HepG2 (cell line): ENCODE data around the gene RAB5B. TPM values are rescaled to one million over a fixed set of nuclear protein-coding genes. Genes with fewer than 3 reads are reported as not detected.

Source experiments
- ATAC-seq: fragments of 200-7000 bp; cut with Tn5 transposase; 3 replicates; pipeline ENCODE4 v1.9.1; 2020; ENCODE audit warnings: mild to moderate bottlenecking, moderate library complexity
- BruUV-seq: library from RNA; stranded (reverse); fragments of 400-500 nt; replicated peaks from 2 replicates; lab custom pipeline; 2021; lab: Mats Ljungman, UMichigan
- CTCF ChIA-PET: fragments of 300-600 bp; formaldehyde crosslinking; extraction: SDS; loops from one replicate; lab custom pipeline; 2021; ENCODE audit warnings: low total read pairs, inconsistent platforms, low intra/inter-chr PET ratio; lab: Yijun Ruan, JAX
- POLR2A ChIA-PET: fragments of 350-600 bp; sonication (Branson Sonifier 250); formaldehyde crosslinking; loops from one replicate; lab custom pipeline; 2020; ENCODE audit warnings: antibody characterized with exemption, inconsistent platforms; lab: Yijun Ruan, JAX
- DNase-seq: peaks from one replicate; pipeline ENCODE4 v3.0.0-alpha.2; 2015; ENCODE audit warnings: low spot score
- FAIRE-seq: peaks from 3 replicates; lab custom pipeline; 2011; peaks lifted over from hg19 to GRCh38; lab: Jason Lieb, UNC
- H2AFZ ChIP-seq: one replicate; pipeline ENCODE4 v1.6.1; 2011; ENCODE audit warnings: low read length, inconsistent platforms
- H3K27ac ChIP-seq: fragments of 300-600 bp; 3 replicates; pipeline ENCODE4 v1.8.0; 2011; ENCODE audit warnings: mixed run types, mild to moderate bottlenecking, mixed read lengths, low read length, inconsistent platforms; ENCODE audit not compliant: insufficient read depth; ENCODE audit errors: extremely low read length
- H3K27me3 ChIP-seq, 2 experiments: fragments of 200-600 bp in 1 of 2; 2 replicates in 1 of 2; 3 replicates in 1 of 2; pipeline versions ENCODE4 v1.6.0 to v1.8.0; 2011; ENCODE audit warnings: low read length in 2 of 2, mild to moderate bottlenecking in 2 of 2, moderate library complexity in 2 of 2, inconsistent platforms in 1 of 2; ENCODE audit not compliant: insufficient read depth in 2 of 2, control insufficient read depth in 1 of 2
- H3K36me3 ChIP-seq, 2 experiments: fragments of 200-600 bp in 1 of 2; replicated peaks in 1 of 2; 2 replicates in 1 of 2; 3 replicates in 1 of 2; pipeline versions ENCODE4 v1.5.1 to v1.8.0; 2011; ENCODE audit warnings: low read length in 2 of 2, inconsistent platforms in 1 of 2; ENCODE audit not compliant: insufficient read depth in 2 of 2, control insufficient read depth in 1 of 2
- H3K4me1 ChIP-seq: 2 replicates; pipeline ENCODE4 v1.5.1; 2012; ENCODE audit warnings: low read length, inconsistent platforms; ENCODE audit not compliant: insufficient read depth
- H3K4me2 ChIP-seq: 2 replicates; pipeline ENCODE4 v1.6.0; 2011; ENCODE audit warnings: low read depth, low read length, inconsistent platforms
- H3K4me3 ChIP-seq, 3 experiments: fragments of 200-600 bp in 1 of 3; sonication (generic), shearing (Covaris generic) in 1 of 3; replicated peaks in 1 of 3; 2 replicates each; pipeline ENCODE4 v1.5.1; 2011 to 2016; ENCODE audit warnings: low read length in 3 of 3, inconsistent platforms in 2 of 3, low read depth in 2 of 3, mild to moderate bottlenecking in 2 of 3, control low read depth in 1 of 3, mixed read lengths in 1 of 3; ENCODE audit not compliant: insufficient read depth in 1 of 3
- H3K79me2 ChIP-seq: one replicate; pipeline ENCODE4 v1.6.1; 2011; ENCODE audit warnings: low read length, inconsistent platforms; ENCODE audit not compliant: insufficient read depth
- H3K9ac ChIP-seq: 2 replicates; pipeline ENCODE4 v1.6.0; 2011; ENCODE audit warnings: mild to moderate bottlenecking, low read depth, low read length, inconsistent platforms; ENCODE audit not compliant: insufficient read depth
- H3K9me3 ChIP-seq: 2 replicates; pipeline ENCODE4 v1.5.1; 2012; ENCODE audit warnings: mild to moderate bottlenecking, low read length
- H4K20me1 ChIP-seq: 2 replicates; pipeline ENCODE4 v1.6.0; 2011; ENCODE audit warnings: inconsistent platforms, mild to moderate bottlenecking, low read length, moderate library complexity; ENCODE audit not compliant: insufficient read depth
- ELF1 ChIP-seq: sonication (generic); formaldehyde crosslinking; IDR thresholded peaks from 2 replicates; pipeline ENCODE4 v1.4.0; 2020; ENCODE audit warnings: missing genetic modification reagents
- EP300 ChIP-seq, 3 experiments: sonication (generic) in 1 of 3; formaldehyde crosslinking in 1 of 3; IDR thresholded peaks; 2 replicates each; pipeline versions ENCODE4 v1.5.1 to v1.6.1; 2011 to 2020; ENCODE audit warnings: low read depth in 2 of 3, low read length in 2 of 3, borderline replicate concordance in 1 of 3, improper control_type of control experiment in 1 of 3, mild to moderate bottlenecking in 1 of 3, missing genetic modification reagents in 1 of 3, moderate library complexity in 1 of 3
- IRX3 ChIP-seq: sonication (generic); formaldehyde crosslinking; IDR thresholded peaks from 2 replicates; pipeline ENCODE4 v1.8.1; 2023; ENCODE audit warnings: mild to moderate bottlenecking, low read depth, missing genetic modification reagents, borderline replicate concordance
- KDM2A ChIP-seq: sonication (generic); formaldehyde crosslinking; IDR thresholded peaks from 2 replicates; pipeline ENCODE4 v1.4.0; 2020; ENCODE audit warnings: low read depth, missing genetic modification reagents, borderline replicate concordance
- KDM5B ChIP-seq: sonication (generic); formaldehyde crosslinking; IDR thresholded peaks from 2 replicates; pipeline ENCODE4 v1.4.0; 2020; ENCODE audit warnings: missing genetic modification reagents, mild to moderate bottlenecking, borderline replicate concordance
- NR2F6 ChIP-seq, 2 experiments: IDR thresholded peaks; 2 replicates each; pipeline ENCODE4 v1.6.1; 2016; ENCODE audit warnings: antibody characterized with exemption in 1 of 2, mild to moderate bottlenecking in 1 of 2
- PAX8 ChIP-seq: sonication (generic); formaldehyde crosslinking; IDR thresholded peaks from 2 replicates; pipeline ENCODE4 v1.8.0; 2022; ENCODE audit warnings: mild to moderate bottlenecking, missing genetic modification reagents, borderline replicate concordance
- SMC3 ChIP-seq: IDR thresholded peaks from 2 replicates; pipeline ENCODE4 v1.6.1; 2011; ENCODE audit warnings: low read length, improper control_type of control experiment
- SOX13 ChIP-seq, 3 experiments: fragments of 450-650 bp in 1 of 3; sonication (generic) in 1 of 3; formaldehyde crosslinking in 1 of 3; IDR thresholded peaks in 2 of 3; conservative IDR thresholded peaks in 1 of 3; 2 replicates each; pipeline versions ENCODE4 v1.5.0 to v1.6.1; 2016 to 2020; ENCODE audit warnings: antibody characterized with exemption in 1 of 3, mild to moderate bottlenecking in 1 of 3, missing compliant biosample characterization in 1 of 3, missing genetic modification reagents in 1 of 3, moderate library complexity in 1 of 3
- SP4 ChIP-seq: sonication (generic); formaldehyde crosslinking; IDR thresholded peaks from 2 replicates; pipeline ENCODE4 v1.8.1; 2023; ENCODE audit warnings: mild to moderate bottlenecking, missing genetic modification reagents
- ZFY ChIP-seq: sonication (generic); formaldehyde crosslinking; IDR thresholded peaks from 2 replicates; pipeline ENCODE4 v1.4.0; 2020; ENCODE audit warnings: missing genetic modification reagents
- ZNF414 ChIP-seq: sonication (generic); formaldehyde crosslinking; IDR thresholded peaks from 2 replicates; pipeline ENCODE4 v1.5.0; 2020; ENCODE audit warnings: missing genetic modification reagents
- ZNF451 ChIP-seq: sonication (generic); formaldehyde crosslinking; IDR thresholded peaks from 2 replicates; pipeline ENCODE4 v1.5.0; 2020; ENCODE audit warnings: mild to moderate bottlenecking, missing genetic modification reagents
- ZNF552 ChIP-seq: sonication (generic); formaldehyde crosslinking; IDR thresholded peaks from 2 replicates; pipeline ENCODE4 v1.9.0; 2022; ENCODE audit warnings: missing genetic modification reagents, mild to moderate bottlenecking, borderline replicate concordance
- ZNF644 ChIP-seq: IDR thresholded peaks from 2 replicates; pipeline ENCODE4 v1.6.1; 2016; ENCODE audit warnings: low read depth
- ZNF687 ChIP-seq: sonication (generic); formaldehyde crosslinking; IDR thresholded peaks from 2 replicates; pipeline ENCODE4 v1.5.1; 2020; ENCODE audit warnings: mild to moderate bottlenecking, missing genetic modification reagents, moderate library complexity
- ZNF768 ChIP-seq: sonication (generic); formaldehyde crosslinking; IDR thresholded peaks from 2 replicates; pipeline ENCODE4 v1.4.0; 2020; ENCODE audit warnings: missing genetic modification reagents
- ZSCAN30 ChIP-seq: sonication (generic); formaldehyde crosslinking; IDR thresholded peaks from 2 replicates; pipeline ENCODE4 v1.5.0; 2020; ENCODE audit warnings: mild to moderate bottlenecking, missing genetic modification reagents
- WGBS: methylation state at CpG from one replicate; pipeline ENCODE4 v1.1.6; 2017; ENCODE audit warnings: low lambda C conversion rate; 5-methylcytosine and 5-hydroxymethylcytosine counted together
- in situ Hi-C: cut with HindIII; loops from 2 replicates; pipeline ENCODE4 v1.10.0; 2017; ENCODE audit warnings: low pct_unique_long_range_greater_than_20kb; ENCODE audit not compliant: extremely low pct_ligation_motif_present
- intact Hi-C: fragments of 100-400 bp; cut with micrococcal nuclease; formaldehyde crosslinking; loops from one replicate; pipeline ENCODE4 v1.10.0; 2022; ENCODE audit not compliant: unreplicated experiment
- polyA plus RNA-seq, 8 experiments: library from polyadenylated mRNA; depleted of rRNA in 3 of 8; stranded (reverse) in 7 of 8; unstranded in 1 of 8; fragments of >200 nt; fragmentation: Illumina TruSeq in 4 of 8; extraction: Trizol in 4 of 8; gene quantifications; 2 replicates each; pipeline versions ENCODE4 v1.2.1 to v1.2.3, GENCODE V29; 2011 to 2016; ENCODE audit warnings: low read depth in 4 of 8, missing spikeins in 1 of 8, mixed read lengths in 1 of 8; ENCODE audit not compliant: insufficient read depth in 1 of 8
- total RNA-seq, 5 experiments: library from RNA; depleted of rRNA; stranded (reverse); fragments of >200 nt; fragmentation: Illumina TruSeq; extraction: Trizol; gene quantifications; 2 replicates each; pipeline ENCODE4 v1.2.3, GENCODE V29; 2016; ENCODE audit warnings: low read depth in 1 of 5

RAB5B gene
- total and polyA plus RNA-seq, 2 of the 13 experiments (the other 11 are each of a cell fraction or from before 2014, with no cell fraction given), result 26.0 to 68.3 TPM

GRCh38 chr12:56020423-56021184 is 46.7 kb downstream of the RAB5B start, which contains the start of gene IKZF4:
IKZF4 (plus strand) TSS chr12:56021043; CDS start chr12:56021494, 451 bp downstream.
- ChIA-PET CTCF (no interaction called here), POLR2A (interaction anchor here (0.7 to 4.2 kb wide), 7 partner anchors 9 to 201 kb away, joined by 3 to 27 read pairs (median 6); partner anchors contain the start of genes RAB5B, RNF41 and SUOX)
- ATAC-seq, result peak; percentile 67
- H3K79me2 ChIP-seq, result no peaks in the 10 kb centered on the region
- peak within 1 kb of the TSS; percentile 44 for H3K9ac ChIP-seq
- H3K27ac ChIP-seq, result peak within 1 kb of the TSS; percentile 47
- in situ Hi-C loops (no loop called here), intact Hi-C loops (no loop called here)
- H3K9me3 ChIP-seq, result no peaks in the 10 kb centered on the region
- H3K4me2 ChIP-seq, result peak within 1 kb of the TSS; percentile 70
- no peaks in the 10 kb centered on the region for H3K27me3 ChIP-seq
- no peaks in the 10 kb centered on the region for H4K20me1 ChIP-seq
- H3K36me3 ChIP-seq, result no peaks in the 10 kb centered on the region; a peak in 1 of 5 replicates
- H3K4me1 ChIP-seq, result peaks cover 40% of the 10 kb centered on the region
- H2AFZ ChIP-seq, result no peak within 1 kb of the TSS
- DNase-seq, result no peak
- WGBS, result 19% methylated on average over 10 of the region's 10 CpGs
- peak within 1 kb of the TSS; percentile 34 to 56 (median 34); a peak in 5 of 6 replicates for H3K4me3 ChIP-seq
- no peak for FAIRE-seq
- no TSS peak for BruUV-seq
- TF ChIP-seq SMC3 (no peak), ZNF552 (CRISPR knock-in tag) (no peak), KDM2A (CRISPR knock-in tag) (no peak), ZNF451 (no peak), ZNF687 (peak; percentile 27; the same call in 1 of the 2 replicates), ZFY (0 out of 2 replicates have a peak, but pooled peaks have one; percentile 12), ZNF768 (no peak), ZNF414 (CRISPR knock-in tag) (no peak), KDM5B (CRISPR knock-in tag) (0 out of 2 replicates have a peak, but pooled peaks have one; percentile 34), SP4 (CRISPR knock-in tag) (0 out of 2 replicates have a peak, but pooled peaks have one; percentile 40), NR2F6 (IDR thresholded peaks at IDR 0.05) (peak; percentile 86), NR2F6 (CRISPR knock-in tag; IDR thresholded peaks at IDR 0.05) (peak; percentile 62), ELF1 (CRISPR knock-in tag) (no peak), ZNF644 (CRISPR knock-in tag) (no peak), PAX8 (CRISPR knock-in tag) (no peak), IRX3 (no peak), ZSCAN30 (CRISPR knock-in tag) (no peak), EP300 (IDR thresholded peaks at IDR 0.05; ENCODE audit: low read depth in 2 of 2, low read length in 2 of 2) (no peak), EP300 (CRISPR knock-in tag; IDR thresholded peaks at IDR 0.05; ENCODE audit: borderline replicate concordance) (no peak), SOX13 (IDR thresholded peaks at IDR 0.05) (0 out of 2 replicates have a peak, but pooled peaks have one; percentile 24), SOX13 (CRISPR knock-in tag; conservative IDR thresholded peaks at IDR 0.05 in 1 of 2, IDR thresholded peaks at IDR 0.05 in 1 of 2) (no peak; a peak in 1 of 4 replicates)
